Nucleus accumbens (tissue), 56 donors: ENCODE results near the gene YPEL5.
A peak's percentile ranks its signal among the peaks of the same experiment; 100 is the strongest.

ENCODE experiments used
- DNase-seq, 56 donors: peaks; one replicate each; lab custom pipeline; 2025; lab: John Stamatoyannopoulos, UW

Gene YPEL5

DNA sequence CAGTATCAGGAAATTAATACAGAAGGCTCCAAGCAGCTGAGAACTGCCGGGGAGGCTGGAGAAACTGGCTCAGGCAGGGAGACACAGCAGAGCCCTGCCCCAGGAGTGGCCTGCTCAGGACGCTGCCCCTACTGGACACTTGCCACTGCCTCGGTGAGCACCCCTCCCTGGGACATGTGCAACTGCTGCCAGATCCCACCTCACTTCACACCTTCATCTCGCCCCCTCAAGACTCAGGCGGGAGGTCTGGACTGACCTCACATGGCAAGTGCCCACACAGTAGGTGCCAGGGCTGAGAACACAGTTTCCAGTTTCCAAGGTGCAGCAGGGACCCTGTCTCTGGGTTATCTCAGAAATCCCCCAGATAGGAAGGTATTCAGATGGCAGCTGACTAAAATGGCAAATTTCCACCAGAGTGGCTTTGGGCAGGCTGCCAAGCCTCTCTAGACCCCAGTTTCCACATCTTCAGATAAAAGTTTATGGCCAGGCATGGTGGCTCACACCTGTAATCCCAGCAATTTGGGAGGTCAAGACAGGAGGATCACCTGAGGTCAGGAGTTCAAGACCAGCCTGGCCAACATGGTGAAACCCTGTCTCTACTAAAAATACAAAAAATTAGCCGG, 50.9 kb downstream of the YPEL5 start:
- no peak for DNase-seq

DNA sequence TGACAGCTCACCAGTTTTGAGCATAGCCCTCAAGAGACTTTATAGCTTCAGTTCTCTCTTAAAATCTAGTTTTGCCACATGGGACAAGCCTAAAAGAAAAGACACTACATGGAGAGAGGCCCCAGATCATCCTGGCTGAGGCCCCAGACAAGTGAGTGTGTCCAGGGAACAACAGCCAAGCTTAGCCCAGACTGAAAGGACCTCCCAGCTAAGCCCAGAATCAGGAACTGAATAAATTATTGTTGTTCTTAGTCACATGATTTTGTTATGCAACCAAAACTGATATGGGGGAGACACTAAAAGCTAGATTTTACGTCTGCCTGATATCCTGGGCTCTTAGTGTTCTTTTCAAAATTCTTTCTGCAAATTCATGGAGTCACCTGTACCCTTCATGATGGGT, 55.2 kb downstream of the YPEL5 start:
- DNase-seq, result peak in 15 of 56 donors; percentile 8 to 56 (median 18)

DNA sequence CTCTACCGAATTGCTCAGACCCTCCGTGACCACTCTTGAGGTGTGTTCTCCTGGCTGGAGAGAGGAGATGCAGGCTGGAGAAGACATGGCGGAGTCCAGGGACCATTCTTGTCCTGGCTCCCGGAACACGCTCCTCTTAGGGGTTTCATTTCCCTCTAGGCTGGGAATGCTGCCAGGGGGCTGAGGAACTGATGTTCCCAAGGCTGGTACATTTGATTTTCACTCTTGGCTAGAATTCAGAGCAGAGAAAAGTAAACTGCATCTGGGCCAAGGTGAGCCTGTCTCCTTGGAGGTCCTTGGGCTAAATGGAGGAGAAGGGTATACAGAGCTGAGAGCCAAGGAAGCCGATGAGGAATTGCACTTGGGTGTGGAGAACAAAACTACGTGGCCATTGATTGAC, 56.3 kb downstream of the YPEL5 start:
- peak in 1 of 56 donors; percentile 19 for DNase-seq

DNA sequence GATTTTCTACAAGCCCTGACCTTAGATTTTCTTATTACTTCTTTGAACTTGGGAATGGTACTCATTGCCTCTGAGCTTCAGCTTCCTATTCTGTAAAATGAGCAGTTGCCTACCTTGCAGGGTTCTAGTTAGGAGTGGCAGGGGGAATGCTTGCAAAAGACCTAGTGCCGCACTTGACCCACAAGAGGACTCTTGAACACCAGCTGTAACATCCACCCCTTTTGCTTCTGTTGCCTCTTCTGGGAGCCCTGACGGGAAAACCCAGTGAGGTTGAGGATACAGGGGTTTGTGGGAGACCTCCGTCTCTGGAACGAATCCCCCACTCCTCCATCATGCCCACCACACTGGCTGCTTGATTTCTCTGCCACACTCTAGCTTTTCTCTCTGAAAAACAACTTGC, 57.5 kb downstream of the YPEL5 start:
- DNase-seq, result no peak

DNA sequence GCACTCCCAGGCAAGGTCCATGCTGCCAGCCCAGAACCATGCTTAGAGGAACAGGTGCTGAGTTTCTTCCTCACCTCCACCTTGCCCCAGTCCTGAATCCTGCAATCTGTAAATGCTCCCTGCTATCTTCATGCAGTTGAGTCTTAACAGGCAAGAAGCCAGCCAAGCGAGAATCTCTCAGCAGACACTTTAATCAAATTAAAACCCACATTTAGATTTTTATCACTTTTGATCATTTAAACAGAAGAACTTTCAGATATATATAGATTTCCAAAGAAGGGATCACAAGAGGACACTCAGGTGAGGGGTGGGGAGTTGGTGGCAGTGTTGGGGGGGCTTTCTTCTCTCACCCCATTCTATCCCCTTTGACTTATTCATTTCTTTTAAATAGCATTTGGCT, 58.6 kb downstream of the YPEL5 start:
- no peak for DNase-seq

DNA sequence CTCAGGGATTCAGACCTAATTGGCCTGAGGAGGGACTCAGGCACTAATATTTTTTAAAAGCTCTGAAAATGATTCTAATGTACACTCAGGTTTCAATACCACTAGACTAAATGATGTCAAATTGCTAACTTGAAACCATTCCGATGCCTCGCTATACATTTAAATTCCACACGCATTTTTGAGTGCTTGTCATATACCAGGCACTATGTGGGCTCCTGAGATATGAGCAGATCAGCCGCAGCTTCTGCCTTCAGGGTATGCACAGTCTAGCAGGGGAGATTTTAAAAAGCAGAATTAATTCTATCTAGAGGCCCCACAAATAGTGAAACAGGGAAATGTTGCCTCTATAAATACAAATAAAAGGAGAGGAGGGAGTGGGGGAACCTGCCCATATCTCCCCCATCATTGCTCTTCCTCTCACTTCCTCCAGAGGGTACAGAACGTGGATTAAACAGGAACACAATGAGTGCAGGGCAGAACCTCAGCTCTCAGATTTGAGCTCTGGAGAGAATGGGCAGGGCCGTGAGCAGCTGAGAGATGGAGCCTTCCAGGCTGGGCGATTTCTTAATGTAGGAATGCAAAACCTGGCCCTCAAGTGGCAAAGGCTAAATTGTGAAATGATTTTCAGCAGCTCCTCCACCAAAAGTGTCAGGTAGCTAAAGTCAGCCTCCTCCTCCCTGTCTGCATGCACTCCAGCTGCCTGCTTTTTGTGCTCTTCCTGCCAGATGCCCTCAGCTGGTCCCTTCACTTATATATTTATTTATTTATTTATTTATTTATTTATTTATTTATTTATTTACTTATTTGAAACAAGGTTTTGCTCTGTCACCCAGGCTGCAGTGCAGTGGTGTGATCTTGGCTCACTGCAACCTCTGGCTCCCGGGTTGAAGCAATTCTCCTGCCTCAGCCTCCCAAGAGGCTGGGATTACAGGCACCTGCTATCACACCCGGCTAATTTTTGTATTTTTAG, 59.9 kb downstream of the YPEL5 start:
- DNase-seq, result no peak

DNA sequence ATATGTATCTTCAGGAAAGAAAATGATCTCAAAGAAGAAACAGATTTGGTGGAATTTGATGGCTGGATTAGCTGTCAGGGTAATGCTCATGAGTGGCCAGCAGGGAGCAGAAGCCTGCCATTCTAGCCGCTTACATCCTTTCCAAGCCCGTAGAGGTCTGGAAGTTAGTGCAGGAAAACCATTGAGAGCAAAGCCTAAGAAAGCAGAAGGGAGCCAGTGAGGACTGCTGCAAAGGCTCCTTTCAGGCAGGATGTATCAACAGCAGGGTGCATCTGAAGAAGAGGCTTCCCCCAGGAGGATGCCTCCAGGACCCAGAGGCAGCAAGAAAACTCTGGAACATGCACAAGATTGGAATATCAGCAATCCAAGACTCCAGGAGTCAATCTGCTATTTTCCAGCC, 61.6 kb downstream of the YPEL5 start:
- peak in 46 of 56 donors; percentile 7 to 79 (median 30) for DNase-seq

DNA sequence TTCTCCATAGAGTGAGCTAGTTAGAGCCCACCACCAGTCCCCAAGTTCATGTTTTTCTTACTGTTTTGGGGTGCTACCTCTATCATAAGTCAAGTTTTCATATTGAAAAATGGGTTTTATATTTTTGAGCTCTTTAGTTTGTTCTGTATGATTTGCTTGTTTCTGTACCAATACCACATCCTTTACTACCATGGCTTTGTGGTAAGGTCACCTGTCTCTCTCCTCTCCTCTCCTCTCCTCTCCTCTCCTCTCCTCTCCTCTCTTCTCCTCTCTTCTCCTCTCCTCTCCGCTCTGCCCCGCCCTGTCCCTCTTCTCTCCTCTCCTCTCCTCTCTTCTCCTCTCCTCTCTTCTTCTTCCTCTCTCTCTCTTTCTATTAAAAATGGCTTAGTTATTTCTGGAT, 62.4 kb downstream of the YPEL5 start:
- DNase-seq, result no peak
